ENCODE data around the gene PTPRH.

PTPRH gene

DNA sequence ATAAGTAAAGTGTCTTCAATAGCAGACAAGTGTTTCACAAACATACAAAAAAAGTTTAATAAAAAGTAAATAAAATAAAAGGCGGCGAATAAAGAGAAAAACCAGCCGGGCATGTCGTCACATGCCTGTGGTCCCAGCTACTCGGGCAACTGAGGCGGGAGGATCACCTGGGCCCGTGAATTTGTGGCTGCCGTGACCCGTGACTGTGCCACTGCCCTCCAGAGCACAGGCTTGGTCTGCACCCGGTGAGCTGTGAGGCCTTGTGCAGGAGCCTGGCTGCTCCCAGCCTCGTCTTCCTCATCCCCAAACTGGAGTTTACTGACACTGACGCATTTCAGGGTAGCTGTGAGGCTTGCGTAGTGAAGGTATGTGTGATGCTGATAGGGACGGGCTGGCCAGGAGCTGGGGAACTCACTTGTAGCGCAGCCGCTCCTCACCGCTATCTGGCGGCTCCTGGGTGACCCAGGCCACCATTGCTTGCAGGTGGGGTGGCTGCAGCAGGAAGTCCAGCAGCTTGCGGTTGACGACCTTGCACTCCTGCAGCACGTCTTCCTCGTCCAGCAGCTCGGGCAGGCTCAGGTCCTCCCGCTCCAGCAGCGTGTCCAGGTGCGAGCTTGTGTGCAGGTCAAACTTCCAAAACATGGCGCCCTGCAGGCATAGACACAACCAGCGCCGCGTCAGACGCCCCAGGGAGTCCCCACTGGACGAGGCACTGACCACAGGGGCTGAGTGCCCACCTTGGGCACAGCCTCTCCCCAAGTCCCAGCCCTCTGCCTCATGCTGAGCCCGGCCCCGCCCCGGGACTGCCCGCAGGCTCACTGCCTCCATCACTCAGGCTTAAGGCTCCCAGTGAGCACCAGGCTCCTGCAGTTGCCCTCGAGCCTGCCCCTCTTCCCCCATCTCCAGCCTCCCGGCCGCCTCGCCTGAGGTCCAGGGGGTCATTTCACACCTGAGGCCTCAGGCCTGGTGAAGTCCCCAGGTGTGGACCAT is 37.5 kb upstream of the PTPRH start:
- DNase-seq, result no peak

DNA sequence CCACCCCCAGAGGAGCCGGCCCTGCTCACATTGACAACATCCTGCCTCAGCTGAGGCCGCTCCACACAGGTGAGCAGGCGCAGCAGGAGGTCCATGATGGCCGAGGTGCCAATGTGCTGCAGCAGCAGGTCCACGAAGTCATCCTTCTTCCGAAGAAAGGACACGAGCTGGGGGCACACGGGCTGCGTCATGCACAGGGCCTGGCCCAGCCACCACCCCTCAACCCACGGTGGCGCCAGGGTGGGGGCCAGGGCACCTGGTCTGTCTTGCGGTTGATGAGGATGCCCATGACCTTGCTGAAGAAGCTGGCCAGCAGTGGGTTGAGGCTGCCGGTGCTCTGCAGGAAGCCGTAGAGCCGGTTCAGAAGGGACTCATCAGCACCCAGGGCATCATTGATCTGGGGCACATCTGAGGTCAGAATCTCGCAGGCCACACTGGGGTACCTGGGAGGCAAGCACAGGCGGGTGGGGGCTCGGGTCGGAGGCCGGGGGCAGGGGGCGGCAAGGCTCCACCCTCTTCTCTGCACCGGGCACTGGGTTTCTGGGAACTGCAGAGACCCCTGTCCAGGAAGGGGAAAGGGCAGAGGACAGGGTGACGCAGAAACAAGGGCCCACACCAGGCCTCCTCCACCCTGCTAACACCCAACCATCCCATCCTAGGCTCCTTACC is 36.1 kb upstream of the PTPRH start:
- no peak for DNase-seq

DNA sequence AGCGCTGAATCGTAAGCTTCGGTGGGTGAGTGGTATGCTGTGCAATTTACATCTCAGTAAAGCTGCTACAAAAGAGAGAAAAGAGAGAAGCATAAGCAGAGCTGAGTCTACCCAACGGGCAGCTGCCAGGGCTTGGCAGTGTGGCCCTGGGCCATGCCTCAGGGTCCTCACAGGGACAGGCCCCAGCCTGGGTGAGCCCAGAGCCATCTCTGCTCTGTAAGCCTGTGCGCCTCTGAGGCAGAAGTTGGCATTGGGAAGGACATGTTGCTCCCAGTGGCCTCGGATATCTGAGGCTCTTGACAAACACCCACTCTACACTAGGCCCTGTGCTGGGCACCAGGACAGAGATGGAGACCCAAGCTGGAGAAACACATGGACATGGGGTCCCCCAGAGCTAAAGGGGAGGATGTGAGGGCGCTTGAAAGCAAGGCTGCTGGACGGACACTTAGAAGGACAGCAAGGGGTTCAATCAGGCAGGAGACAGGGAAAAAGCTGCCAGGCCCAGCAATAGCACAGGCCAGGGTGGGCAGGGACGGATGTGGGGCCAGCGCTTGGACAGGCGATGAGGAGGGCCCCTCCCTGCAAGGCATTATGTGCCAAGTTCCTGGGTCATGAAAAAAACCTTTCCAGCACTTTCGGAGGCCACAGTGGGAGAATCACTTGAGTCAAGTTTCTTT is 34.8 kb upstream of the PTPRH start:
- DNase-seq, result no peak

DNA sequence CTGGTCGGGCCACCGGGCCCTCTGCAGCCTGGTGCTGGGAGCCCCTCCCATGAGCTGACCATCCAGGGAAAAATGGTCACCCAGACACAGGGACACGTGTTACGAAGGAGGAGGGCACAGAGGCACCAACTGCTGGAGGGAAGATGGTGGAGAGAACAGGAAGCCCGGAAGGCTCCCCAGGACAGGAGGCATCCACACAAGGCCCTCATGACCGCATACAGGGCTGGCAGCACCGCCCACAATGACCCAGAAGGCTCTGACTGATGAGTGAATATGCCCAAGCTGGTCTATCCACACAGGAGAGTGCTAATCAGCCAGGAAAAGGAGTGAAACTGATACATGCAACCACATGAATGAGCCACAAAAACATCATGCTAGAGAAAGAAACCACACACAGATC is 33.2 kb upstream of the PTPRH start:
- DNase-seq, result no peak

DNA sequence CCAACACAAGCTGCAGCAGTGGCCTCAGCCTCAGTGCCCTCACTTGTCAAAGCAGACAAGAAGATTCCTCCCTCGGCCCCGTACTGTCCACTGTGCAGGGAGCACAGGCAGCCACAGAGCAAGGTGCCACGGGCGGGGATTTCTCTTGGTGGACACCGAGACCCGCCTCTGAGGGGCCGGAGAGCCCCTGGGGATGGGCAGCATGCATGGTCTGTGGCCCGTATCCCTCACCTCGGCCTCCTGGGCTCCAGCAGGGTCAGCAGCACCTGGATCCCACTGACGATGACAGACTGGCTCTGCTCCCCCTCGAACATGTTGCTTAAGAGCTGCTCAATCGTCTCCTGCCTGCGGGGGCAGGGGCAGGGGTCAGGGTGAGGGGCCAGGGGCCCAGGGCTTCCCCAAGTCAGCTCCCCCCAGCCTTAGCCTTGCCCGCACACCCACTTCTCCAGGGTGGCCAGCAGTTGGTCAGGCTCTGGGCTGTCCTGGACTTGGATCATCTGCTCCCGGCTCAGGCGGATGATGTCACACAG is 32.7 kb upstream of the PTPRH start:
- no peak for DNase-seq

DNA sequence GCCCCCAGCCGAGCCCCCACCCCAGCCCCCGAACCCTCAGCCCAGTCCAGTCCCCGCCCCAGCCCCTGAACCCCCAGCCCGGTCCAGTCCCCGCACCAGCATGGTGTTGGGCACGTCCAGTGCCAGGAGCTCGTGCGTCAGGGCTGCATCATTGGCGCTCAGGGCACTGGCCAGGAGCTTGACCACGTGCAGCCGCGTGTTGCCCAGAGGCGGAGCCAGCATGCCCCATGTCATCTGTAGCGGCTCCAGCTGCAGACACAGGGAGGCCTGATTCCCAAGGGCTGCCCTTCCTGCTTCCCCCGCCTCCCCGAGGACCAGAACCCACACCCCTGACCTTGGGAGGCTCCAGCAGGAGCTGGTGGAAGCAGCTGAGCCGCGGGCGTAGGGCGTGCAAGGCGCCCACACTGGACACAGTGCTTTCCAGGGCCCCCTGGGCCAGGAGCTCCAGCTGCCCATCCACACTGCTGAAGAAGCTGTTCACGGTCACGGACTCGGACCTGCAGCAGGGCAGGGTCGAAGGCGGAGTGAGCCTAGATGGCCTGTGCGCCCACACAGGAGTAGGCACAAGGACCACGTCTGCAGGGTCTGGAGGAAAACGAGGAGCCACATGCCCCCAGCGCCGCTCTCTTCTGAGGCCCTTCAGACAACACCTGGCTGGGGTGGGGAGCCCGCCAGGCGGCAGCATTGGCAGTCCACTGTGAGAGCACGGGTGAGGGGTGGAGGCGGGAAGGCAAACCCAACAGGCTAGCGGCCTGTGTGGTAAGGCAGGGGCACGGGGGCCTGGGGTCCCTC is 32.0 kb upstream of the PTPRH start:
- no peak for DNase-seq

DNA sequence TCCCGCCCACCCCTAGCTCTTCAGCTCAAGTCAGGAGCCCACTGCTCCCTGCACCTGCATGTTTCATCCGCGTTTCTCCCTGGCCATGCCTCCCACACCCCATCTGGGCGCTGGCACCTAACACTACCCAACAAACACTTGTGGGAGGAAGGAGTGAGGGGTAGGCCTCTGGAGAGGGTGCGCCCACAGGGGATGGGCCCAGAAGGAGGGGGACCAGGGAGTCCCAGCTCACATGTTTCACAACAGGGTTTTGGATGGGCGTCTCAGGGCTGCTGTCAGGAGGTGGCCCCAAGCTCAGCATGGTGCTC is 31.4 kb upstream of the PTPRH start:
- DNase-seq, result no peak

DNA sequence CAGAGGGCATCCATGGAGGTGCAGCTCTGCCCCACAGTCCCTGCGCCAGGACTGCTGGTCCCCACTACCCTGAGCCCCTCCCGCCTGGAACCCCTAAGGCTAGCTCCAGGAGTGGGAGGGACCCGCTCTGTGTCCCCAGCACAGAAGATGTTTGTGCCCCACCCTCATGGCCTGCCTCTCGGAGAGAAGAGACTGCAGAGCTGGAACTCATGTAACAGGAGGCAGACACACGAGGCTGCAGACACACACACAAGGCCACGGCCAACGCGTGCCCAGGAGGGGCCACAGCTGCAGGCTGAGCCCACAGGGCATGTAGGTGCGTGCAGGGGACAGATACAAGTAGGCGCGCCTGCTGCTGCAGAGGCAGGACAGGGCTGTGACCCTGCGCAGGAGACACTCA is 29.7 kb upstream of the PTPRH start:
- DNase-seq, result no peak

DNA sequence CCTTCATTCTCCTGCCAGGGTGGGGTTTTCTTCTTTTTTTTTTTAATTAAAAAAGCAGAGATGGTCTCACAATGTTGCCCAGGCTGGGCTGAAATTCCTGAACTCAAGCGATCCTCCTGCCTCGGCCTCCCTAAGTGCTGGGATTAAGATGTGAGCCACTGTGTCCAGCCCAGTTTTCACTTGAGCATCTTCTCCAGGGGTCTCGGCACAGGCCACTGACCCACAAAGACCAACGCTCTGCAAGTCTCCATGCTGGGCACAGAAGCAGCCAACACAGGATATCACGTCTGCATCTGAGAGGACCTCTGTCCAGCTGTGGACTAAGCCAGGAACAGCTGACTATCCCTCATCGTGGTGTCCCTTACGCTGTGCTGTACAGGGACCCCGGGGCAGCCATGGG is 28.7 kb upstream of the PTPRH start:
- DNase-seq, result no peak

DNA sequence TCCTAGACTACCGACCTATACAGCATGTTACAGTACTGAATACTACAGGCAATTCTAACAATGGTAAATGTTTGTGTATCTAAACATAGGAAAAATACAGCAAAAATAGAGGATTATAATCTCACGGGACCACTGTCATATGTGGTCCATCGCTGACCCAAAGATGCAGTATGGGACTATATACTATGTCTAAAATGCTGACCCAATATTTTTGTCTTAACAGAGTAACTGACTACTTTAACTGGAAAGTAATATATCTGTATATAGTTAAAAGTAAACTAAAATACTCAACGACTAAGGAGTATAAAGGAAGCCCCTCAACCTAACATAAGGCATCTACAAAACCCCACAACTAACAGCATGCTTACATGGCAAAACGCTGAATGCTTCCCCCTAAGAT is 23.7 kb upstream of the PTPRH start:
- no peak for DNase-seq

DNA sequence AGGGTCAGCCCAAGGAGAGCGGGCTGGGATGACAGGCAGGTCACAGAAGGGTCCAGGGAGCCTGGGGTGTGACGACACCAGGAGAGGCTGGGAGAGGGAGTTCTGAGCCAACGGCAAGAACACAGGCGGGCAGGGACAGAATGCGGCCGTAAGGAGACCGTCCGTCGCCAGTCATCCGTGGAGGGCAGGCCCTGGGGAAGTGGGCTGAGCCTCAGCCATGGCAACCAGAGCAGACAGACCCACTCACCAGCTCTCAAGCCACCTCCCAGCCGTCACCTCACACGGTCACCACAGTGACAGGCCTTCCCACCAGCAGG is 22.9 kb upstream of the PTPRH start:
- no peak for DNase-seq

DNA sequence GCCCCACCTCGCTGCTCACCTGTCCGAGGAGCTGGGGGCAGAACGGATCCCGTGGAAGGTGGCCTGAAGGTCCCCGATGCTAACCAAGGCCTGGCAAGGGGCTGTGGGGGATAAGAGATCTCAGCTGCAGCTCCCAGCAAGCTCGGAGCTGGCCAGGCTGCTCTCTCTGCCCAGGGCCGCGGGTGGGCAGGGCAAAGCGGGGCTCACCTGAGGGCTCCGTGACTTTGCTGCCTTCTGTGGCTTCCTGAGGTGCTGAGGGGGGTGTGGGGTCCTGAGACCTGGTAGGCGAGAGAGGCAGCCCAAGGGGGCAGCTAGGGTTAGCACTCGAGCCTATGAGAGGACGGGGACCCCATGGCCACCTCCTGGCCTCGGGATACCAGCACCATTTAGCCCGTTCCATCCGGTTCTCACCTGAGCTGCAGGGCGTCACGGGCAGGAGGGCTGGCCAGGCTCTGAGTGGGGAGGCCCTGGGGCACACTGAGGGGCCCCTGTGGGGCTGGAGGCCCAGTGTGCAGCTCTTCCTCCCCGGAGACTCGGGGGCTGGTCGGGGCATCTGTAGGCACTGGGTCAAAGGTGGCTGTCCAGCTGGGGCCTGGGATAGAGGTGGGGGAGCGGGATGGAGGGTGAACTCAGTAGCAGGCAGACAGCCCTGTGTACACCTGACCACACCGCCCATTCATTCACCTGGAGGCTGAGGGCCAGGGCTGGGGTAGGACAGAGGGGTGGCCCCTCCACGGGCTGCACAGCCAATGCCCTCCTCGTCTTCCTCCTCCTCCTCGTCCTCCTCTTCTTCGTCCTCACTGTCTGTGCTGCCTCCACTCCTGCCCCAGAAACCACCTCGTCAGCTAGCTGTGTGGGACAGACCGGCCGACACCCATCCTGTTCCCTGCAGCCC is 22.3 kb upstream of the PTPRH start:
- no peak for DNase-seq

DNA sequence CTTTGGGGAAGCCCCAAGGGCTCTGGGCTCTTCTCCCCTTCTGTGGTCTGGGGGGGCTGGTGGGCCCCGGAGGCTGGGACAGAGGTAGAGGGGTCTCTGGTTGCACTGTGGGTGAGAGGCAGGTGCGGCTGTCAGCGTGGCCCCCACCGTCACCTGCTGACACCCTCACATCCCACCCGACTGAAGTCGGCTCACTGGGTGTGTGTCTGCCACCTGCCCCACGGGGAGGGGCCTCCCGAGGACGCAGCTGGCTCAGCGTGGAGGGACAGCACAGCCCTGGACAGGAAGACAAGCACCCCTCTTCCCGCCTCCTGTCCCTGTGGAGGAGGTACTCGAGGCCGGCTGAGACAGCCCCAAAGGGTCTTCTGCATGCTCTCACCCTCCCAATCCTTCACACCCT is 21.5 kb upstream of the PTPRH start:
- DNase-seq, result no peak

DNA sequence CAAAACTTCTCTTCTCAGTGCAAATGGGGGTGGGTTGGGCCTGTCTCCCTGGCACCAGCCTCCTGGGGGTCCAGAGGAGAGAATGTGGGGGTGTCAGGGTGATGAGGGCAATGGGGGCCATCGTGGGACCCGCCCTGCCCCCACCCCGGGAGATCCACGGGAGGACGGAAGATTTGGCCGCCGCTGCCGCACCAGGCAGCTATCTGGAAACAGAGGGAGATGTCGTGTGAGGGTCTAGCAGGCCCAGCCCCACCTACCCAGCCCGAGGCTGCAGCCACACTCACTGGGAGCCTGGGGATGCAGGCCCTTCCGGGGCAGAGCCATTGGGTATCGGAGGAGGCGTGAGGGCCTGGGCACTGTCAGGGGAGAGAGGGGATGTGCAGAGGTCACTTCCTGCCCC is 21.0 kb upstream of the PTPRH start:
- DNase-seq, result no peak

DNA sequence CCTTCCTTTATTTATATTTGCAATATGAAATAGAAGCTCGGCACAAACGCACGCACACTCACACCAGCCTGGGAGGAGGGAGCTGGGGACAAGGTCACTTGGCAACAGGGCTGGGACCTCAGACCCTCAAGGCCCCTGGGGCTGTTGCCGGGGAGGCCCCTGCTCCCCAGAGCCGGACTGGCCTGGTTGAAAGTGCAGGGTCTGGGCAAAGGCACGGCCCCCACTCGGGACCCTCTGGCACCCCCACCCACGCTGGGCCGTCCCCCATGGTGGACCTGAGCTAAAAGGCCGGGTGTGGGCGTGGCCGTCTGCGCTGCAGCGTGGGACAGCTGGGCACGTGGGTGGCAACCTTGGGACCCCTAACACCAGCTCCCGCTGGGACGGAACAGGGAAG is 20.5 kb upstream of the PTPRH start:
- DNase-seq, result no peak

DNA sequence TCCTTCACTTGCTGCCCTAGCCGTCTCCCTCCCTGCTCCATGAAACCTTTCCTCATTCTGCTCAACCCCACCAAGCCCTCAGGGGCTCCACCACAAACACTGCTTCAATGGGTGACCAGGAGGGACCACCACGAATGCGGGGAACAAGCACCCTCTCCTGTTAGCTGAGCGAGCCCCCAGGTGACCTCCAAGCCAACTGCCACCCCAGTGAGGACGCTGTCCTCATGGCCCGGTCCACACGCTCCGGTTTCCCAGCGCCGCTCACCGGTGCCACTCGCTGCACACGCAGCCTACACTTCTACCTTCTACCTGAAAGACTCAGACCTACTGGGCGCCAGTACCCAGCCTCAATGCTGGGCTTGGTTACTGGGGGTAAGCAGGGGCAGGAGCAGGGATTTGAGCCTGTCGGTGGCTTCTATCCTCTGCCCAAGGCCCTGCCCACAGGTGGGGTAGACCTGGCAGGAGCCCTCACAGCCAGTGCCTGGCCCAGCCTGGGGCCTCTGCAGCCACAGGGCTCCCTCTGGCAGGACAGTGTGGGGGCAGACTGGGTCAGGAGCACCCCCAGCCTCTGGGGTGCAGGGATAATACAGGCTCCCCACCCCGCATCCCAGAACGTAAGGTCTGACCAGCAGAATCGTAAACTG is 20.0 kb upstream of the PTPRH start:
- DNase-seq, result no peak

DNA sequence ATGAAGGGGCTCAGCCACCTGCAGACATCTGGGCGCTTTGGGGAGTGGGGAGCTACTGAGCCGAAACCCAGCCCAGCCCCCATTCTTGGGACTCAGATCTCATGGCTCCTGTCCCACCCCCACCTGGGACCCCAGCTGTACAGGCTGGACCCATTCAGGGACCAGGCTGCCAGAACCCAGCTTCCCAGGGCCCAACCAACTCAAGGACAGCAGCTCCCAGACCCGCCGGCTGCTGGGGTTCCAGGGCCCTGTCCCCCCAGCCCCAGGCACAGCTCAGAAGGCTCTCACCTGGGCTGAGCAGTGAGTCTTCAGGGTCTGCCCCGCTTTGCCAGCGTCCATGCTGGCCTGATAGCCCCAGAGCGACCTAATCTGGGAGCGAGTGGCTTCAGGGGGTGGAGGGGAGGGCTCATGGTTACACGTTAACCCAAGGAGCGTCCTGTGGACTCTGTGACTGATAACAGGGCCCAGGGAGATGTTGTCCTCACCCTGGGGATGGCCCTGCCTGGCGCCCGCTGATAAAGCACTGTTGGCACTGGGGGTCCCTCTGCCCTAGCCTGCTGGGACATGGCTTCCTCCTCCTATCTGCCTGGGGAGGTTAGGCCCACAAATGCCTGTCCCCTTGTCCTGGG is 19.2 kb upstream of the PTPRH start, which contains the start of gene TMEM86B:
Gene TMEM86B (minus strand): TSS at position 361 of the 629 bp plus-strand sequence. CDS start 22 bp downstream, at position 339.
- no peak for DNase-seq

DNA sequence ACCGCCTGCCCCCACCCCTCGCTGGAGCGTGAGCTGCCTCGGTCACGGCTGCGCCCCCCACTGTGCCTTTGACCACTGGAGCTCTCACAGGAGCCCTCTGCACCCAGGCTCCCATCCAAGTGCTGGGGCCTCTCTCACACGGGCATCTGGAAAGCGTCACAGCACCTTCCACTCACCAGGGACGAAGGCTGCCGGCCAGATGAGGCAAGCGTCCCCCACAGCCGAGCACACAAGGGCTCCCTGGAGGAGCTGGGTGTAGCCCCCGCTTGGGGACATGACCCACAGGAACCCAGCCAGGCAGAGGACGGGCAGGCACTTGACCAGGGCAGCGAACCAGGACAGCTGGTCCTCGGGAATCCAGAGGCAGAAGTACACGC is 18.7 kb upstream of the PTPRH start:
- no peak for DNase-seq

DNA sequence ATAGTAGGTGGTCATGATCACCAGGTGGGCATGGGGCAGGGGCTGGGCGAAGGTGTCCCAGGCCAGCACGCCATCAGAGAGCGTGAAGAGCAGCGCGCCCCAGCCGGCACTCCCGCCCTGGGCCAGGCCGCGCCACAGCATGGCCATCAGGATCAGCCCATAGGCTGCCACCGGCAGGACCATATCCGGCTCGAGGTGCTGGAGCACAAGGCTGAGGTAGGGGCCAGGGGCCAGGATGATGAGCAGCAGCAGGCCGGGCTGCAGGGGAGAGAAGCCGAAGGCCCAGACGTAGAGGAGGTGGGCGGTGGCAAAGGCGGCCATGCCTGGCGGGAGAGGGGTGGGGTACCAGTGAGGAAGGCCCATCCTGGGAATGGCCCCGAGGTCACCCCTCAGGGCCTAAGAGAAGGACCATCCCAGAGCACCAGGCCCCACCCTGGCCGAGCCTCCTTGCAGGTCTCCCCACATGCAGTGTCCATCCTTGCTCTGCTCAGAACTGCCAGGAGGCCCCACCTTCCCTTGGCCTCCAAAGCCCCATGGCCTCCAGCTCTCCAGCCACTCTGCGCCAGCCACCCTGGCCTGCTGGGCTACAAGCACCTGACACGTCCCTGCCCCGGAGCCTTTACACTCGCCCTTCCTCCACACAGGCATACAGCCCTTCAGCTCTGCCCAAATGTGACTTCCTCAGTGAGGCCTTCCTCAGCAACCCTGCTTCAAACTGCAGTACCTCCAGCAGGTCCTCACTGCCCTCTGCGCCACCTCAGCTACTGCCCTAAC is 18.1 kb upstream of the PTPRH start:
- DNase-seq, result no peak

DNA sequence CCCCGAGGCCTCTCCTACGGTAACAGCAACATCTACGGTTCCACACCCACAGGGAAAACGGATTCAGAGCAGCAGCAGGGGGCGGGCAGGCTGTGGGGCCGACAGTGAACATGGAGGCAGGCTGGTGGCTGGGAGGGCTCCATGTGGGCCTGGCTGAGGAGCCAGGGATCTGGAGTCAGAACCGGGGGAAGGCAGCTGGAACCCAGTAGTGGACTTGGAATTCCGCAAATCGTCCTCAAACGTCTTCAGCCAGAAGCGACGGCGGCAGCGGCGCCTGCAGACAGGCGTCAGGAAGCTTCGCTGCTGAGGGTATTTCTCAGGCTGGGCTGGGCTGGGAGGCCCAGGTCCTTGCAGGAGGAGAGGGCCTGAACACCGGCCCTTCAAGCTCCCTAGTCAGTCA is 17.5 kb upstream of the PTPRH start:
- no peak for DNase-seq

Data from suppressor macrophage treated with lipopolysaccharide for 1 hour (primary cell).